ENCODE results near the gene GBE1. TPM values are rescaled to one million over a fixed set of nuclear protein-coding genes. Genes with fewer than 3 reads are reported as not detected.
A peak's percentile ranks its signal among the peaks of the same experiment; 100 is the strongest.

The GBE1 gene
- polyA plus RNA-seq, 1 of the 3 experiments (the other 2 are of a cell fraction), result 14.2 TPM

DNA sequence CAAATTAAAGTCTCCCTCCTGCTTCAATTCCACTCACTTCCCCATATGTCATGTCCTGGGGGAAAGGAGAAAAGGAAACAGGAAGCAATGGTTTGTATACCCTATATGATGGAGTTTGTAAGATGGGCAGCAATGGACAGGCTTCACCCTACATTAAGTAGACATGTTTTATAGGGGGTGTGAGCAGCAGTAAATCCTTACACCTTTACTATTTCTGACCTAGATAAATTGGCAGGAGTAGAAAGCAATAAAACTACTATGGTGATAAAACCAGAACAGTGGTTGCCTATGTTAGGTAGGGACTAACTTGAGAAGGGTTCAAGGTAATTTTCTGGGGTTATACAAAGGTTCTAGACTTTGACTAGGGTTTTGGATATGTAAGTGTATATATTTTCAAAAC is 301.7 kb downstream of the GBE1 start:
- Histone ChIP-seq H3K9me3 (no peaks in the 10 kb centered on the region), H2AFZ (ENCODE audit: low read depth) (no peak overlapping the region), H3F3A (replicated peaks; ENCODE audit: insufficient read depth) (no peaks in the 10 kb centered on the region), H3K4me3 (ENCODE audit: low read depth in 2 of 2, low read length in 1 of 2) (no peak overlapping the region), H3K36me3 (replicated peaks in 1 of 2; ENCODE audit: control insufficient read depth in 1 of 2, insufficient read depth in 2 of 2, low read length in 1 of 2) (no peaks in the 10 kb centered on the region), H3K27me3 (ENCODE audit: insufficient read depth) (no peaks in the 10 kb centered on the region), H4K20me1 (ENCODE audit: insufficient read depth) (no peaks in the 10 kb centered on the region), H3K79me2 (ENCODE audit: insufficient read depth) (no peaks in the 10 kb centered on the region), H3K4me1 (ENCODE audit: control insufficient read depth in 1 of 2, insufficient read depth in 2 of 2, low read depth in 1 of 2, low read length in 1 of 2) (peaks cover 0 to 7% of the 10 kb centered on the region in 2 experiments; a peak in 2 of 4 replicates), H3K27ac (ENCODE audit: low read depth in 2 of 2, low read length in 1 of 2) (no peak overlapping the region), H3K4me2 (no peak overlapping the region), H3K9me2 (no peaks in the 10 kb centered on the region), H3K9ac (no peak overlapping the region)
- ChIA-PET POLR2A (no interaction called here), CTCF (no interaction called here)
- no peak for DNase-seq
- no peak for TF ChIP-seq SIN3A (IDR thresholded peaks at IDR 0.05; ENCODE audit: borderline replicate concordance, low read depth, low read length)
- no peak for TF ChIP-seq FOSL2 (IDR thresholded peaks at IDR 0.05; ENCODE audit: borderline replicate concordance, low read depth)
- no peak for TF ChIP-seq RFX5 (IDR thresholded peaks at IDR 0.05; ENCODE audit: low read length)
- no peak for TF ChIP-seq SMC3 (IDR thresholded peaks at IDR 0.05; ENCODE audit: low read depth, low read length)
- no peak for TF ChIP-seq MXI1 (IDR thresholded peaks at IDR 0.05; ENCODE audit: low read depth, low read length)
- TF ChIP-seq EZH2phosphoT487 (IDR thresholded peaks at IDR 0.05; ENCODE audit: borderline replicate concordance, low read depth), result no peak
- TF ChIP-seq JUND (IDR thresholded peaks at IDR 0.05), result no peak

DNA sequence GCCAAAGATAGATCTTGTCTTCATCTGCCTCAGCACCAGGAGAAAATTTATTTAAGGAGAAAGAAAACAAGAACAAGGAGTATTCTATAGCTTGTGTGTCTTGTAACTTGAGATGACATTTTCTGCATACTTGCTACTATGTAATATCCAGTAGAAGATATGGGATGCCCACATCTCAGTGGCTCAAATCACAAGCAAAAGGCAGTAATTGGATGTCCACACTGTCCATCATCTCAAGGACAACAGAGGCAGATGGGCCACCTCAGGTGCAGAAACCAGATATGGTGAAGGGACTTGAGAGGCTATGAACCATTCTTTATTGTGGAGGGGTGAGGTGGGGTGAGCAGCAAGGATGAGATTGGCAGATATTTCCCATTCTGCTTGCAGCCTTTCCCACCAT is 309.0 kb downstream of the GBE1 start:
- POLR2A ChIA-PET, result interaction anchor here (1.8 kb wide), 1 partner anchor 11 kb away, joined by 6 read pairs; no protein-coding TSS in a partner anchor
- CTCF ChIA-PET, result interaction anchor here (1.1 kb wide), 1 partner anchor 14 kb away, joined by 3 read pairs; no protein-coding TSS in a partner anchor
- peaks cover 0 to 14% of the 10 kb centered on the region in 2 experiments; a peak in 3 of 4 replicates for H3K4me1 ChIP-seq (ENCODE audit: control insufficient read depth in 1 of 2, insufficient read depth in 2 of 2, low read depth in 1 of 2, low read length in 1 of 2)

DNA sequence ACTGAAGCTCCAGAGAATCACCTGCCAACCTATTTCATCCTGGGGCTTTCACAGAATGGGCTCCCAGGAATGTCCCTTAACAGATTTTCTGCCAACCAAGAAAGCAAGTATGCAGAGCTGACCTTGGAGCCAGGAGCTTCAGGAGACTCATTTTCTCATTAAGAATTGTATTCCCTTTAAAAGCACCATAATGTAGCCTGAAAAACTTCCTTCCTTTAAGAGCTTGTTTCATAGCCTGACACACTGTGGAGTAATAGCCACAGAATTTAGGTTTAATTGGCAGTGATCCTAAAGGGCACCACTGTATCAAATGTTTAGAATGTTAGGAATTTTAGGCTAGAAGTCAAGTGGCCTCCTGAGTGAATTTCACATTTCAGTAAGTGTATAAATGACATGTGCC is 309.8 kb downstream of the GBE1 start:
- no peak for DNase-seq
- Histone ChIP-seq H3K9me2 (no peaks in the 10 kb centered on the region), H3K27me3 (ENCODE audit: insufficient read depth) (no peaks in the 10 kb centered on the region), H3K9me3 (no peaks in the 10 kb centered on the region), H3K79me2 (ENCODE audit: insufficient read depth) (no peaks in the 10 kb centered on the region), H3K9ac (no peak overlapping the region), H3K36me3 (replicated peaks in 1 of 2; ENCODE audit: control insufficient read depth in 1 of 2, insufficient read depth in 2 of 2, low read length in 1 of 2) (no peaks in the 10 kb centered on the region), H3K27ac (ENCODE audit: low read depth in 2 of 2, low read length in 1 of 2) (peak overlapping the region in 1 of 2 experiments; percentile 16; a peak in 2 of 4 replicates), H2AFZ (ENCODE audit: low read depth) (0 out of 2 replicates have a peak overlapping the region, but pooled peaks have one; percentile 14), H3K4me3 (ENCODE audit: low read depth in 2 of 2, low read length in 1 of 2) (no peak overlapping the region), H3K4me2 (no peak overlapping the region), H4K20me1 (ENCODE audit: insufficient read depth) (no peaks in the 10 kb centered on the region), H3K4me1 (ENCODE audit: control insufficient read depth in 1 of 2, insufficient read depth in 2 of 2, low read depth in 1 of 2, low read length in 1 of 2) (peaks cover 0 to 14% of the 10 kb centered on the region in 2 experiments; a peak in 3 of 4 replicates), H3F3A (replicated peaks; ENCODE audit: insufficient read depth) (peaks cover 7% of the 10 kb centered on the region)
- TF ChIP-seq TCF12 (IDR thresholded peaks at IDR 0.05) (no peak), NFIC (IDR thresholded peaks at IDR 0.05; ENCODE audit: borderline replicate concordance) (peak; percentile 50; the same call in 1 of the 2 replicates), TEAD4 (IDR thresholded peaks at IDR 0.05; ENCODE audit: borderline replicate concordance, insufficient read depth) (peak; percentile 19; the same call in 1 of the 2 replicates), MXI1 (IDR thresholded peaks at IDR 0.05; ENCODE audit: low read depth, low read length) (no peak), RXRA (IDR thresholded peaks at IDR 0.05; ENCODE audit: borderline replicate concordance, low read depth) (no peak), ELF1 (IDR thresholded peaks at IDR 0.05) (no peak), GATA2 (CRISPR knock-in tag; IDR thresholded peaks at IDR 0.05) (no peak), CHD2 (IDR thresholded peaks at IDR 0.05; ENCODE audit: low read length, partially characterized antibody) (no peak), YY1 (IDR thresholded peaks at IDR 0.05; ENCODE audit: low read depth) (no peak), RFX5 (IDR thresholded peaks at IDR 0.05; ENCODE audit: low read length) (no peak), RCOR1 (IDR thresholded peaks at IDR 0.05; ENCODE audit: low read length) (no peak), POLR2AphosphoS5 (IDR thresholded peaks at IDR 0.05; ENCODE audit: low read depth, low read length) (no peak)
- TF ChIP-seq, protein P1, sequence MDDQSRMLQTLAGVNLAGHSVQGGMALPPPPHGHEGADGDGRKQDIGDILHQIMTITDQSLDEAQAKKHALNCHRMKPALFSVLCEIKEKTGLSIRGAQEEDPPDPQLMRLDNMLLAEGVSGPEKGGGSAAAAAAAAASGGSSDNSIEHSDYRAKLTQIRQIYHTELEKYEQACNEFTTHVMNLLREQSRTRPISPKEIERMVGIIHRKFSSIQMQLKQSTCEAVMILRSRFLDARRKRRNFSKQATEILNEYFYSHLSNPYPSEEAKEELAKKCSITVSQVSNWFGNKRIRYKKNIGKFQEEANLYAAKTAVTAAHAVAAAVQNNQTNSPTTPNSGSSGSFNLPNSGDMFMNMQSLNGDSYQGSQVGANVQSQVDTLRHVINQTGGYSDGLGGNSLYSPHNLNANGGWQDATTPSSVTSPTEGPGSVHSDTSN (IDR thresholded peaks at IDR 0.05), result peak; percentile 20; the same call in 1 of the 2 replicates
- TF ChIP-seq, protein P2, sequence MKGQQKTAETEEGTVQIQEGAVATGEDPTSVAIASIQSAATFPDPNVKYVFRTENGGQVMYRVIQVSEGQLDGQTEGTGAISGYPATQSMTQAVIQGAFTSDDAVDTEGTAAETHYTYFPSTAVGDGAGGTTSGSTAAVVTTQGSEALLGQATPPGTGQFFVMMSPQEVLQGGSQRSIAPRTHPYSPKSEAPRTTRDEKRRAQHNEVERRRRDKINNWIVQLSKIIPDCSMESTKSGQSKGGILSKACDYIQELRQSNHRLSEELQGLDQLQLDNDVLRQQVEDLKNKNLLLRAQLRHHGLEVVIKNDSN (IDR thresholded peaks at IDR 0.05; ENCODE audit: borderline replicate concordance, low read depth), result no peak
- ChIA-PET CTCF (no interaction called here), POLR2A (interaction anchor here (1.8 kb wide), 1 partner anchor 11 kb away, joined by 6 read pairs; no protein-coding TSS in a partner anchor)

More for the DNA sequence above, 309.0 kb downstream of the GBE1 start:
- Histone ChIP-seq H3K4me3 (ENCODE audit: low read depth in 2 of 2, low read length in 1 of 2) (no peak overlapping the region), H3K9ac (no peak overlapping the region), H3K27me3 (ENCODE audit: insufficient read depth) (no peaks in the 10 kb centered on the region), H3K9me3 (no peaks in the 10 kb centered on the region), H2AFZ (ENCODE audit: low read depth) (no peak overlapping the region), H3K27ac (ENCODE audit: low read depth in 2 of 2, low read length in 1 of 2) (no peak overlapping the region), H3F3A (replicated peaks; ENCODE audit: insufficient read depth) (peaks cover 7% of the 10 kb centered on the region), H3K9me2 (no peaks in the 10 kb centered on the region), H3K36me3 (replicated peaks in 1 of 2; ENCODE audit: control insufficient read depth in 1 of 2, insufficient read depth in 2 of 2, low read length in 1 of 2) (no peaks in the 10 kb centered on the region), H3K79me2 (ENCODE audit: insufficient read depth) (no peaks in the 10 kb centered on the region), H3K4me2 (no peak overlapping the region), H4K20me1 (ENCODE audit: insufficient read depth) (no peaks in the 10 kb centered on the region)
- no peak for DNase-seq
- TF ChIP-seq, protein P1 (IDR thresholded peaks at IDR 0.05), result peak; percentile 61; the same call in 1 of the 2 replicates
- no peak for TF ChIP-seq MXI1 (IDR thresholded peaks at IDR 0.05; ENCODE audit: low read depth, low read length)
- no peak for TF ChIP-seq FOXJ3 (CRISPR knock-in tag; IDR thresholded peaks at IDR 0.05)
